ENCODE results near the gene XPO6.
A peak's percentile ranks its signal among the peaks of the same experiment; 100 is the strongest.

XPO6 gene

DNA sequence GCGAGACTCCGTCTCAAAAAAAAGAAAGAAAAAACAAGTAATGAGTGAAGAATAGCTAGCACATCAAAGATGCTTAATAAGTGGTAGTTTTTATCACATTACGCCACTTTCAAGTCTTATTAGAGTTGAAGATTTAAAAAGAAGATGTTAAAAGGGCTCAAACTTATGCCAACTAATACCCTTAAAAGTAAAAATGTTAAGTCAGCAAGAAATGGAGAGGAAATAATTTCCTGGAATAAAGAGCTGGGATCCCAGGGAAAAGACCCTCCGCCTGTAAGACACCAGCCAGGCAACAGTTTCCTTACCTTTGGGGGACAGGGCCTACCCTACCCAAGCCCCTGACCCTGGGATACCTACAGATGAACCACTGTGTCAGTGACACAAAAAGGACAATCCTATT is 3.6 kb downstream of the XPO6 start:
- DNase-seq (ENCODE audit: low read depth): no peak

- DNase-seq (ENCODE audit: low read depth): no peak
These were observed 4.4 kb downstream of the XPO6 start for GRCh38 chr16:28207399-28207798.

GRCh38 chr16:28205974-28206373 is 5.8 kb downstream of the XPO6 start:
- no peak for DNase-seq (ENCODE audit: low read depth)

GRCh38 chr16:28205117-28205899 is 6.5 kb downstream of the XPO6 start:
- DNase-seq (ENCODE audit: low read depth): no peak

DNA sequence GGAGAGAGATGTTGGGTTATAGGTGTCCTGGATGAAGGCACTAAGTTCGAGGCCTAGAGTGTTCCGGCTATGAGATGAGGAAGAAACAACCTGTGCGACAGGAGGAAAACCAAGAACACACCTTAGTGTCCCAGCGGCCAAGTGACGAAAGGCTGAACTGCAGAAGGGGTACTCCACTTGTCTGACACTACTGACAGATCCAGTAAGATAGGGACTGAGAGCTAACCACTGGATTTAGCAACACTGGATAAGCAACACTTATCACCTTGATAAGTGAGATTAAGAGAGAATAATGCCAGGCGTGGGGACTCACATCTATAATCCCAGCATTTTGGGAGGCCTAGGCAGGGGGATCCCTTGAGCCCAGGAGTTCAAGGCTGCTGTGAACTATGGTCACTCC is 7.1 kb downstream of the XPO6 start:
- DNase-seq (ENCODE audit: low read depth): no peak

DNA sequence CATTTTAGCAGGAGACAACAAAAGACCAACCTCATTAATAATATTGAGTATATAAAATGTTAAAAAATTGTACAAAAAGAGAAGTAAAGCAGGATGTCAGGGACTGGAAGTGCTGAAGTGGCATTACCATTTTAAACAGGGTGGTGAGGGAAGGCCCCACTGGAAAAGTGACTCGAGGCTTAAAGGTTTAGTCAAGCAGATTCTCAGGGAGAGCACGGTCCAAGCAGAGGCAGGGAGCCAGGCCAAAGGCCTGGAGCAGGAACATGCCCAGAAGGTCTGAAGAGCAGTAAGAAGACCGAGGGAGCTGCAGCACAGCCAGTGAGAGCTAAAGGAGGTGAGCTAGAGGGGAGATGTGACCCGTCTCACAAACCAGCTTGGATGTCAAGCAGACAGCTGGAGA is 7.6 kb downstream of the XPO6 start:
- DNase-seq (ENCODE audit: low read depth): no peak

- DNase-seq (ENCODE audit: low read depth): no peak
These were observed 9.5 kb downstream of the XPO6 start for GRCh38 chr16:28202147-28202746.

GRCh38 chr16:28200661-28201060 is 11.1 kb downstream of the XPO6 start:
- no peak for DNase-seq (ENCODE audit: low read depth)

DNA sequence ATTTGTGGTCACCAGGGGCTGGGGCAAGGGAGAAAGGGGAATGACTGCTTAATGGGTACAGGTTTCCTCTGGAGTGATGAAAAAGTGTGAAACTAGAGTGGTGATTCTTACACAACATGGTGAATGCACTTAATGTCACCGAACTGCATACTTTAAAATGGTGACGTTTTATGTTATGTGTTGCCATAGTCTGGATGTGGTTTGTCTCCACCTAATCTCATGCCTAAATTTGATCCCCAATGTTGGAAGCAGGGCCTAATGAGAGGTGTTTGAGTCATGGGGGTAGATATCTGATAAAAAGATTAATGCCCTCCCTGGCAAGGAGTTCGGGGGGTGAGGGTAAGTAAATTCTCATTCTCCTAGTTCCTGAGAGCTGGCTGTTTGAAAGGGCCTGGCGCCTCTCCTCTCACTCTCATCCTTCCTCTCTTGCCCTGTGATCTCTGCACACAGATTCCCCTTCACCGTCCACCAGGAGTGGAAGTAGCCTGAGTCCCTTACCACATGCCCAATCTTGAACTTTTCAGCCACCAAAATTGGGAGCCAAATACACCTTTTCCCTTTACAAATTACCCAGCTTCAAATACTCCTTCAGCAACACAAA is 15.3 kb downstream of the XPO6 start:
- DNase-seq (ENCODE audit: low read depth): no peak

GRCh38 chr16:28195859-28196258 is 15.9 kb downstream of the XPO6 start:
- DNase-seq (ENCODE audit: low read depth): no peak

GRCh38 chr16:28193530-28194423 is 18.0 kb downstream of the XPO6 start:
- no peak for DNase-seq (ENCODE audit: low read depth)

DNA sequence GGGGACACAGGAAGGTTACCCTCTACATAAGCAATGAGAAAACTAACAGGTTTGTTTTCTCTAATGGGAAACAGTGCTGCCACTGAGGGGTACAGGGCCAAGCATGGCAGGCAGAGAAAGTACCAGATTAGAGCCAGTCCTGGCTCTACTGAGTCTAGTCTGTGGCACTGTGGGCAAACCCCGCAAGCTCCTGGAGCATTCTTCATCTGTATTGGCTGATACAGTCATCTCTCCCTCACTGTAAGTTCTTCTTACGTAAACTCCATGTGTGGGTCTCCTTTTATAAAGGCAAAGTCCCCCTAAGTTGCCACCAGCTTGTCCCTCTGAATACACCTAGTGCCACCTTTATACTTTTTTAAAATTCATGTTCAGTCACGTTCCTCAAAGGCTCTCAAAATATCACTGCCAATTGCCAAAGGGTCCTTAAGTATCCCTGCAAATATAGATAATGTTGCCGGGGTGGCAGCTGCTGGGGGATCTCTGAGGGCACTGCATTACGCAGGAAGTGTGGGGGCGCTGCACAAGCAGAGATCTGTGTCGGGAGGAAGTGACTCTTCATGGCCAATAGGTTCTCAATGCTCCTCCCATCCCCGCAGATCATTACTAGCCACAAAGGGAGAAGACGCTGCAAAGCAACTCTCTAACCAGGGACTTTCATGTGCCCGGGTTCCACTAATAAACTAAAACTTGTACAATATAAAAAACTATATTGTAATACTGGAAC is 18.8 kb downstream of the XPO6 start:
- DNase-seq (ENCODE audit: low read depth): peak; percentile 59

DNA sequence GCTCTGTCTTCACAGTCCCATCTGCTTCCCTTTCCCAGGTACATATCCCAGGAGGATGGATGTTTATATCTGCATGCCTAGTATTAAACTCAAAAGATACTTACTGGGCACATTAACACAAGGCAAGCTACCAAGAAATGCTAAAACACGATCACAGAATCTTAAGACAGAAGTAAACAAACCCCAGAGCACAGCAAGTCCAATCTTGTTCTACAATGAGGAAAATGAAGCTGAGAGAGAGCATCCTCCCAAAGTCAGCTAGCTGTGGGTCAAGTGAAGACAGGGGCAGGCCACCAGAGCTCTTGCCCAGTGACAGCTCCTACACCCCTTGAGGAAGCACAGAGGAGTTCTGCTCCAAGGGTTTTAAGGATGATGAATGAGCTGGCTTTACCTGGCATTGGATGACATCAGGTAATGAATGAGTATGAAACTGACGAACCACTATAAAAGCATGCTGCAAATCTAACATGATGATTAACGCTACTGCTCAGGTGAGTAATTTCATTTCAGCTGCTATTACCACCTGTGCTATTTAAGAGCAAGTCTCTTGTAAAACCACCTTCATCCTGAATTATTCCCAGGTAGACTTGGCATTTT is 20.3 kb downstream of the XPO6 start:
- DNase-seq (ENCODE audit: low read depth): no peak

DNA sequence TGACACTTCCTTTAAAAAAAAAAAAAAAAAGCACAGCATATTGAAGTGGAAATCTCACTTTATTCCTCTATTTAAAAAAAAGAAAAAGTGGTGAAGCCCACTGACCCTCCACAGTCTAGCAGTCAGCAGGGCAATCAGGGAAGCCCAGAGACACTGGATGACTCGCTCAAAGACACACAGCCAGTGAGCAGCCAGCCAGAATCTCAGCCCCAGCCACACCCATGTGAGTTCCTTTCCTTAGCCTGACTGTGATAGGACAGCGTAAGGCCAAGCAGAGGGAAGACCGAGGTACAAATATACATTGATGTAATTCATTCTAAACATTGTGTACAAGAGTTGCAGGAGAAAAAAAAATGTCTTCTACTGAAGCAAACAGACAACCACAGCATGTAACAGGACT is 22.5 kb downstream of the XPO6 start:
- DNase-seq (ENCODE audit: low read depth): no peak

DNA sequence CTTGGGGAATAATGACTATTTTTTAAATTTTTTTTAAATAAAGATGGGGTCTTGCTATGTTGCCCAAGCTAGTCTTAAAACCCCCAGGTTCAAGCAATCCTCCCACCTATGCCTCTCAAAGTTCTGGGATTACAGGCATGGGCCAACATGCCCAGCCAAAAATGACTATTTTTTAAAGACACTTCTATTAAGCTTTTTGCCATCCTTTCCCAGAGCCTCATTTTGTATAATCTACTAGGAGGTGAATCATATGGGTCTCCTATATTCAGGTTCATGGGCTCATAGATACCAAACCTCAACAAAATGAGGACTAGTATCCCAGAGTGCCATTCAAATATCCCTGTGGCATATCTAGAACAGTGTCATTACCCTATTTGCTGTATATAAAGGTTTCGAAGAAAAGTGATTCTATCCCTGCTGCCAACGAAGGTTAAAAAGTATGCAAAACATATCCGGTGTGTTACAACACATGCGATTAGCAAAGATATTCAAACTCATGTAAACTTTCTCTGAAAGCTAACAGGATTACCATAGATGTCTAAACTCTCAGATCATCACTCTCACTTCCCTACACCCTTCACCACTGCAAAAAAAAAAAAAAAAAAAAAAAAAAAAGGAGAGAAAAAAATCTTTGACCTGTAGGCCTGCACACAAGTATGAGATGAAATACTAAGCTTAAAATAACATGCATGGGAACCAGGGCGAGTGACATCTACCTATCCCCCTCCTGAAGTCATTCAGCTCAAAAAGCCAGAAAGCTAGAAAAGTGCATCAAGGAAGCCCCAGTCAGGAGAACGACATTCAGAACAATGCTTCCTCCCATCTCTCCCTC is 23.5 kb downstream of the XPO6 start:
- no peak for DNase-seq (ENCODE audit: low read depth)

DNA sequence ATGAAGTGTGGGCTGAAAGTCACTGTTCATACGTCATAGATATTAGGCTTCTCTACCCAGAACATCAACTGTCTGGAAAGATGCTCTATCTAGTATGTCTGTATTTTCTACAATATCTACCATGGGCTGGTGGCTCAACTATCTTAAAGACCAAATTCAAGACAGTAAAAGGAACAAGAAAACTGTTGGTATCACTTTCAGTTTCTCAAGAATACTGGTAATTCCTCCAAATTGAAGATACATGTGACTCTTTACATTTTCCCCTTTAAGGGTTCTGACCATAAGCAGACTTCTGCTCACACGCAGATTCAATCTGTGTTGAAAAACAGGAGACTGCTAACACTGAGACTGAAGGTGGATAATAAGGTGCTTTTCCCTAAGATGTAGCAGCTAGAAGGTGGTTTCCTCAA is 24.2 kb downstream of the XPO6 start:
- DNase-seq (ENCODE audit: low read depth): no peak

DNA sequence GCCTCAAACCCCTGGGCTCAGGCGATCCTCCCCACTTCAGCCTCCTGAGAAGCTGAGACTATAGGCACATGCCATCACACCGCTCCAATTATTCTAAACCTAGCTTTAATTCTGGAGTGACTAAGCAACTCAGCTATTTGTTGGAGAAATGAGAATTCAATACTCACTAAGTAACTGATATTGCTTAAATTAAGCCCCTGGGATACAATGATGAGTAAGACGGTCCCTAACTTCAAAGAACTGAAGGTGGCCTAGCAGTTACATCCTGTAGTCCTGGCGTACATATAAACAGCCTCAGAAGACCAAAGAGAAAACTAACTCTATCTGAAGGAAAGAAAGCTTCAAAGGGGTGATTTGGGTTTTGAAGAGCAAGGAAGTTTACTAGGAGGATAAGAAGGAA is 25.0 kb downstream of the XPO6 start:
- DNase-seq (ENCODE audit: low read depth): no peak

GRCh38 chr16:28185696-28186095 is 26.1 kb downstream of the XPO6 start:
- no peak for DNase-seq (ENCODE audit: low read depth)

DNA sequence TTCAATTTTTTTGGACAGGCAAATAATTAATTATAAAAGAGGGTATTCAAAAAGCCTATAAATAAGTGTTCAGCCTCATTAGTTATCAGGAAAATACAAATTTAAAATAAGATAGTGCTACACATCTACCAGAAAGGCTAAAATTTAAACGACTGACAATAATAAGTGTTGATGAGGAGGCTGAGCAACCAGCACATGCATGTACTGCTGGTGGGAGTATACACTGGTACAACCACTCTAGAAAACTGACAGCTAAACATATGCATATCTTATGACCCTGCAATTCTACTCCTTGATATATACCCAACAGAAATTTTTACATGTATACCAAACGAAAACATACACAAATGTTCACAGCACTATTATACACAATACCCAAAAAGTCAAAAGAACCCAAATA is 27.1 kb downstream of the XPO6 start:
- no peak for DNase-seq (ENCODE audit: low read depth)

GRCh38 chr16:28183930-28184329 is 27.8 kb downstream of the XPO6 start:
- DNase-seq (ENCODE audit: low read depth): no peak

DNA sequence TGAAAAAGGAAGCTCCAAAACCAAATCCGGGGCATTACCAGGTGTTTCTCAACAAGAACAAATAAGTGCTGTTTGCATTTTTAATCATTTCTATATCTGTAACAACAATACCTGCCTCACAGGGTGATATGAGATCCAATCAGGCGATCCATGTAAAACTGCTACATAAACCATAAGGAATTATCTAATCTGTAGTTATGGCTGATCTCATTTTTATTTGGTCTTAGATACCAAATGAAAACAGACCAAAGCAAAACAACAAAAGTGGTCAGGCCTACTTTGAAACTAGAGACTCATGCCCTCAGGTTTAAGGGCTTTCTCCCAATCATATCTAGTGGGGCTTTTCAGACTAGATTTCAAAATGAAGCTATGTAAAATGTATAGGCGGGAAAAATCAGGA is 28.3 kb downstream of the XPO6 start:
- no peak for DNase-seq (ENCODE audit: low read depth)
